HCT116 (cell line): ENCODE results near the gene CXCL13. TPM values are rescaled to one million over a fixed set of nuclear protein-coding genes. Genes with fewer than 3 reads are reported as not detected.

Source experiments
- ATAC-seq: fragments of 200-7000 bp; cut with Tn5 transposase; 2 replicates; pipeline ENCODE4 v1.9.1; 2020; ENCODE audit warnings: mild to moderate bottlenecking, moderate library complexity
- BruUV-seq: library from RNA; stranded (reverse); fragments of 400-500 nt; replicated peaks from 2 replicates; lab custom pipeline; 2021; lab: Mats Ljungman, UMichigan
- CTCF ChIA-PET: fragments of 300-600 bp; sonication (Branson Sonifier 250); formaldehyde crosslinking; loops from one replicate; lab custom pipeline; 2021; ENCODE audit warnings: antibody characterized with exemption; lab: Charles Lee
- POLR2A ChIA-PET: fragments of 300-600, 350-600 bp; sonication (Branson Sonifier 250); formaldehyde crosslinking; loops from one replicate; lab custom pipeline; 2021; ENCODE audit warnings: antibody characterized with exemption; lab: Charles Lee
- RAD21 ChIA-PET, 2 experiments: fragments of 300-600 bp; sonication (Branson Sonifier 250); formaldehyde crosslinking; loops; one replicate each; lab custom pipeline; 2023; ENCODE audit warnings: low total read pairs in 2 of 2; ENCODE audit not compliant: uncharacterized antibody in 2 of 2, unreplicated experiment in 2 of 2, low non-redundant PET in 1 of 2; lab: Charles Lee
- DNase-seq: peaks from one replicate; pipeline ENCODE4 v3.0.0-alpha.2; 2010; ENCODE audit warnings: low read depth, low spot score
- H2AFZ ChIP-seq: fragments of 200-600 bp; shearing (Covaris generic), sonication (generic); 2 replicates; pipeline ENCODE4 v1.6.1; 2017; ENCODE audit warnings: low read depth, mixed run types, mixed read lengths, antibody characterized with exemption, low read length; ENCODE audit not compliant: poor library complexity, severe bottlenecking
- H3K27ac ChIP-seq: 2 replicates; pipeline ENCODE4 v1.5.1; 2012; ENCODE audit warnings: low read depth, low read length
- H3K27me3 ChIP-seq: fragments of 200-600 bp; sonication (generic); 2 replicates; pipeline ENCODE4 v1.6.1; 2016; ENCODE audit warnings: mixed run types, low read length, mixed read lengths; ENCODE audit not compliant: insufficient read depth
- H3K36me3 ChIP-seq, 2 experiments: fragments of 200-500 bp in 1 of 2; fragments of 200-600 bp in 1 of 2; sonication (Bioruptor generic) in 1 of 2; sonication (generic) in 1 of 2; 2 replicates each; pipeline versions ENCODE4 v1.5.1 to v1.6.1; 2014 to 2016; ENCODE audit warnings: low read length in 2 of 2, inconsistent platforms in 1 of 2, mixed read lengths in 1 of 2, mixed run types in 1 of 2; ENCODE audit not compliant: insufficient read depth in 2 of 2, control insufficient read depth in 1 of 2
- H3K4me1 ChIP-seq, 2 experiments: fragments of 200-600 bp in 1 of 2; sonication (generic) in 1 of 2; 2 replicates each; pipeline versions ENCODE4 v1.5.1 to v1.6.1; 2012 to 2017; ENCODE audit warnings: low read length in 2 of 2, inconsistent platforms in 1 of 2, mild to moderate bottlenecking in 1 of 2, mixed read lengths in 1 of 2, mixed run types in 1 of 2, moderate library complexity in 1 of 2; ENCODE audit not compliant: insufficient read depth in 2 of 2, control insufficient read depth in 1 of 2
- H3K4me2 ChIP-seq: fragments of 200-600 bp; sonication (generic); 2 replicates; pipeline ENCODE4 v1.6.1; 2017; ENCODE audit warnings: mixed run types, low read length, mixed read lengths
- H3K4me3 ChIP-seq, 2 experiments: fragments of 200-600 bp in 1 of 2; sonication (generic) in 1 of 2; replicated peaks in 1 of 2; 2 replicates each; pipeline ENCODE4 v1.5.1; 2011 to 2016; ENCODE audit warnings: low read length in 2 of 2, control low read depth in 1 of 2, low read depth in 1 of 2, mild to moderate bottlenecking in 1 of 2, mixed read lengths in 1 of 2, mixed run types in 1 of 2
- H3K79me2 ChIP-seq: fragments of 200-600 bp; sonication (generic); 2 replicates; pipeline ENCODE4 v1.6.1; 2017; ENCODE audit warnings: mild to moderate bottlenecking, mixed run types, low read length, moderate library complexity, mixed read lengths; ENCODE audit not compliant: insufficient read depth
- H3K9ac ChIP-seq: fragments of 200-600 bp; sonication (generic); 2 replicates; pipeline ENCODE4 v1.6.1; 2016; ENCODE audit warnings: low read length, mixed read lengths
- H3K9me2 ChIP-seq: fragments of 200-600 bp; sonication (generic), shearing (Covaris generic); 2 replicates; pipeline ENCODE4 v1.6.1; 2017; ENCODE audit warnings: mixed run types, mild to moderate bottlenecking, moderate library complexity; ENCODE audit not compliant: insufficient read depth
- H3K9me3 ChIP-seq, 2 experiments: fragments of 200-500 bp in 1 of 2; fragments of 200-600 bp in 1 of 2; sonication (Bioruptor generic) in 1 of 2; sonication (generic) in 1 of 2; 2 replicates each; pipeline ENCODE4 v1.6.1; 2014 to 2017; ENCODE audit warnings: low read length in 2 of 2, mixed read lengths in 2 of 2, inconsistent platforms in 1 of 2, low read depth in 1 of 2, mild to moderate bottlenecking in 1 of 2, mixed run types in 1 of 2, moderate library complexity in 1 of 2; ENCODE audit not compliant: control insufficient read depth in 1 of 2, insufficient read depth in 1 of 2
- H4K20me1 ChIP-seq: fragments of 200-600 bp; sonication (generic), shearing (Covaris generic); 2 replicates; pipeline ENCODE4 v1.6.1; 2017; ENCODE audit warnings: mixed run types, mild to moderate bottlenecking, moderate library complexity; ENCODE audit not compliant: insufficient read depth
- CEBPB ChIP-seq: IDR thresholded peaks from 2 replicates; pipeline ENCODE4 v1.6.1; 2012; ENCODE audit warnings: low read depth
- CTCF ChIP-seq, 3 experiments: fragments of 200-600 bp in 1 of 3; sonication (generic) in 1 of 3; IDR thresholded peaks in 2 of 3; conservative IDR thresholded peaks in 1 of 3; 2 replicates each; pipeline ENCODE4 v1.5.1; 2012 to 2017; ENCODE audit warnings: low read depth in 2 of 3, low read length in 2 of 3, antibody characterized with exemption in 1 of 3, borderline replicate concordance in 1 of 3, control low read depth in 1 of 3, mild to moderate bottlenecking in 1 of 3, mixed read lengths in 1 of 3, mixed run types in 1 of 3, moderate library complexity in 1 of 3; ENCODE audit not compliant: insufficient read depth in 1 of 3
- JUND ChIP-seq: IDR thresholded peaks from 2 replicates; pipeline ENCODE4 v1.6.1; 2012
- POLR2AphosphoS5 ChIP-seq: IDR thresholded peaks from 2 replicates; pipeline ENCODE4 v1.6.1; 2011; ENCODE audit warnings: mild to moderate bottlenecking, low read depth, low read length, moderate library complexity
- RAD21 ChIP-seq: IDR thresholded peaks from 2 replicates; pipeline ENCODE4 v1.6.1; 2012; ENCODE audit warnings: low read depth, mild to moderate bottlenecking
- ZFX ChIP-seq: fragments of 450-650 bp; IDR thresholded peaks from 2 replicates; pipeline ENCODE4 v1.6.1; 2017
- ZNF274 ChIP-seq: fragments of 200-500 bp; sonication (Bioruptor generic); IDR thresholded peaks from 2 replicates; pipeline ENCODE4 v1.6.1; 2014; ENCODE audit warnings: mild to moderate bottlenecking, low read depth, low read length, inconsistent platforms
- intact Hi-C: fragments of 100-400 bp; cut with micrococcal nuclease; formaldehyde crosslinking; loops from 2 replicates; pipeline ENCODE4 v1.10.0; 2022
- total RNA-seq: library from RNA; stranded (reverse); gene quantifications from one replicate; pipeline ENCODE4 v1.2.1, GENCODE V29; 2021; ENCODE audit not compliant: unreplicated experiment

CXCL13 gene
- total RNA-seq, 1 experiment from 2014 or later, result not detected

DNA sequence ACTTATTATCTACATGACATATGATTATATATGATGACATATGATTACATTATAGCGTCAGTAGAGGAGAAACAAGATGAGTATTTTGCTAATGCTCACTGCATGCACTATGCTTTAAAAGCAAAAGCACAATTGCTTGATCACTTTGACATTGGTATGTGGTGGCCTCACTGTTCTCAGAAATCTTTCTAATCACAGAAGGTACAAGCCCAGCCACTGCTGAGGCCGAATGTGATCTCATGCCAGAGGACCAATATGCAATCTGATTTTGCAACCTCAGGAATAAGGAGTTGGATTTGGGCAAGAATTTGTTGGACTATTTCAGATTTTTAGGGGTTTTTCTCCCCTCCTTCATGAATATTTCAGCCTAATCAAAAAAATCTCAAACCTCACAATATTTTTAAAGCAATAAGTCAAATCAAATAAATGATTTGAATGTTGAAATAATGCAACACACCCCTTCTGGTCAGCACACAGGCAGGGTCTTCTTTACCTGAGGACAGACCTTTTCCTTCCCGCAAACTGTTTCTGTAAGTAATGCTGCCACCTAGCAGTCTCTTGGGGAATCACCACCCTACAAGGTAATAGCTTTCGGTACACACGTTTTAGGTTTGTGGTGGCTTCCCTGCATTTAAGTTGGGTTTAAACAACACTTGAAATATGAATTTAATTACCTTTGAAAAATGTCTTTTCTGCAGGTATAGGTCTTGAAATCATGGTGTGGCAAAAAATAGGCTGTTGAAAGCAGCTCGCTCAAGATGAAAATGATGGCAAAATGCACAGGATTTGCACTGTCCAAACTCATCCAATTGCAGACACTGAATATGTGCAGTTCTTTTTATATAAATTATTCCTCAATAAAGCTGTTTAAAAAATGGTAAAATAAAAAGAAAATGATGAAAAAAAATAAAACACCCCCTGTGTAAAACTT is 4.8 kb upstream of the CXCL13 start:
- ChIA-PET CTCF (interaction anchor here (0.6 to 2.9 kb wide), 17 partner anchors 9 to 247 kb away, joined by 3 to 36 read pairs (median 5); no protein-coding TSS in a partner anchor), POLR2A (no interaction called here), RAD21 (interaction anchor here (0.6 to 0.9 kb wide), 4 partner anchors 46 to 137 kb away, joined by 3 to 6 read pairs (median 4); no protein-coding TSS in a partner anchor)
- Histone ChIP-seq H4K20me1 (no peaks in the 10 kb centered on the region), H3K9me3 (no peaks in the 10 kb centered on the region), H3K9me2 (no peaks in the 10 kb centered on the region), H3K9ac (no peak overlapping the region), H3K4me3 (no peak overlapping the region), H2AFZ (no peak overlapping the region), H3K36me3 (no peaks in the 10 kb centered on the region), H3K79me2 (no peaks in the 10 kb centered on the region), H3K27me3 (peaks cover 26% of the 10 kb centered on the region), H3K4me2 (peak overlapping the region; percentile 3; the same call in 1 of the 2 replicates), H3K27ac (no peak overlapping the region), H3K4me1 (no peaks in the 10 kb centered on the region)
- peak; percentile 76 for ATAC-seq
- TF ChIP-seq JUND, result no peak
- peak; percentile 68 to 88 (median 87) for TF ChIP-seq CTCF (IDR thresholded peaks at IDR 0.05 in 2 of 3, conservative IDR thresholded peaks at IDR 0.05 in 1 of 3; ENCODE audit: borderline replicate concordance in 1 of 3, insufficient read depth in 1 of 3, low read depth in 2 of 3, low read length in 2 of 3)
- TF ChIP-seq RAD21, result peak; percentile 71
- TF ChIP-seq POLR2AphosphoS5, result no peak
- TF ChIP-seq CEBPB, result no peak
- no peak for TF ChIP-seq ZNF274
- no peak for TF ChIP-seq ZFX
- intact Hi-C loops, result loop anchor here (2.0 kb wide), 1 partner anchor 216 kb away; no protein-coding TSS in a partner anchor
- peak; percentile 37 for DNase-seq
- BruUV-seq, result no TSS peak
